Inferior parietal cortex (tissue), 1 donor: ENCODE data around the gene CTNNB1.

ENCODE experiments used
- DNase-seq: peaks from one replicate; pipeline ENCODE4 v3.0.0-alpha.2; 2016; ENCODE audit errors: extremely low spot score

The CTNNB1 gene

GRCh38 chr3:41219424-41219823, 20.1 kb downstream of the CTNNB1 start:
- no peak for DNase-seq

- DNase-seq: no peak
These were observed 21.8 kb downstream of the CTNNB1 start for GRCh38 chr3:41220906-41221677.

DNA sequence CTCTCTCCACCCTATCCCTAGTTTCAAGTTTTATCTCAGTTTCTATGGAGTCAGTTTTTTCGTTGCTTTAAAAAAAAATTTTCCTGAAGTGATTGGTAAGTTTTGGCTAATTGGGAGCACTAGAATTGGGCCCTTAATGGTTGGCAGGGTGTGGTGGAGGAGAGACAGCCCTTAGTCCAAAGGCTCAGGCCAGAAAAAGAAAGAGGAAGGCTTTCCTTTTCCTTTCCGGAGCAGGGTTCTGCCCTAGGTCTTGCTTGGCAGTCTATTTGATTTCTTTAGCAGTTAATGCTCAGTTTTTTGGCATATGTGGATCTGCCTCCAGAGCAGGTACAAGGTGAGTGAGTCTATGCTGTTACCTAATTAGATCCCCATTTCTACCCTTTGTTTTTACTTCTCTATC, 22.7 kb downstream of the CTNNB1 start:
- DNase-seq: no peak

DNA sequence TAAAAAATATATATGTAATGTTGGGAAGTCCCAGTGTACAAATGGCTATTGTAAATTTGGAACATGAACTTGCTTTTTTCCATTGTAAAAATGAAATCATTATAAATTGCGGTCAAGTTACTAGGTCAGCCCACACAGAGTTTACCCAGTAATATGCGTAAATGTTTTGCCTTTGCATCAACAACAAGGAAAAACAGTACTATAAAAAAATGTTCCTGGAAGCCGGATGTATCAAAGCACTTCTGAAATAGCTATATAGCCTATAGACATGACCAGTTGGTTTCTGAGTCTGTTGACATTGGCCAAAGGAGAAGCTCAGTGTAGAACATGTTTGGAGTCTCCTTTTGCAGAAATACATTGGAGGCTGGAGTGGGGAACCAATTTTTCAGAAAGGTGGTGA, 23.2 kb downstream of the CTNNB1 start:
- no peak for DNase-seq

DNA sequence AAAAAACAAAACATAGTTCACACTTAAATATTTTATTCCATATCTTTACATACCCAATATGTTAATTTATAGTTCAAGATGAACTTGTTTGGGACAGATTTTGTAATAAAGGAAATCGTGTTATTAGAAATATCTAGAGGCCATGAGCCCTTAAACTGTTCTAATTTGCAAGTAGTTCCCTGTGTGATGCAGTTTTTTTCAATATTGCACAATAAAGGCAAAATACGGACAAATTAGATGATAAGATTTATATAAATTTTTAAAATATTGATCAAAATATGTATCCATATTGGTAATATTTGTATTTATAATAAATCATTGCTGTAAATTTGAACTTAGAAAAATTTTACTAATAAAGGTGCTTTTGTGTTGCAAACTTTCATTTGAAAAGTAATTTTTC, 23.8 kb downstream of the CTNNB1 start:
- DNase-seq: no peak

- no peak for DNase-seq
These were observed 24.4 kb downstream of the CTNNB1 start for GRCh38 chr3:41223691-41224090.

GRCh38 chr3:41224120-41224806, 25.0 kb downstream of the CTNNB1 start:
- no peak for DNase-seq

DNA sequence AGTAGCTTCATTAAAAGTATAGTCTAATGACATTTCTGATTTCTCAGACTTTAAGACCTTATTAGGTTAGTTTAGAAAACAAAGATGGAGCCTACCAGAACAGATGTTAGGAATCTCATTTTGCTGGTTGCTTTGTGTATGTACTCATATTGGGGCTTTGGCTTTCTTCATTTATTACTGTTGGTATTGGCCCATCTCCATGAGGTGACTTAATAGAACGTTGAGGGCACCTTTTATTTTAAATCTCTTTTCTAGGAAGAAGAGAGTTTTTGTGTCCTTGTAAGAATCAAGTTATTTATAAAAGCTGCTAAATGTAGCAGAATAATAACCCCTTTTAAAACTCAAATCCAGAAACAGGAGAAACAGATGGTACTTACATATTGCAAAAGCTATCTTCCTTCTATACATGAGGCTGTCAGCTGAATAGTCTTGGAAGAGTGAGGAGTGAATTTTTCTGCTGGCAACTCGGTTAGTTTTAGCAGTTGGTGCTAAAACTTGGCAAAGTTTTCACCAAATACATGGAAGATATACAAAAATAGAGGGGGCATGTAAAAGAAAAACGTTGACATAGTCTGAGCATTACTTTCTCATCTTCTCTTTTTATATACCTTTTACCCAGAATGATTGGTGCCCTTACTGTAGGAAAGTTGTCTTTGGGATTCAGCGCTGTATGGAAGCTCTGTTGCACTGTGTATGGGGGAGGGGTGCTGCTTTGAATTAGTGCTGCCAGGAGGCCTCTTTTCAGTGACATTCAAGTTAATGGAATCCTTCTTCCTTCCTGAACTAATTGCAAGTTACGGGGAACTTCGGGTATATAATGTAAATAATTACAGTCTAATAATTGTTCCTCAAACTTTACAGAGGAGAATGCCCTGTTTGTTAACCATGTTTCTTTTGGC, 35.8 kb downstream of the CTNNB1 start:
- peak; percentile 62 for DNase-seq

DNA sequence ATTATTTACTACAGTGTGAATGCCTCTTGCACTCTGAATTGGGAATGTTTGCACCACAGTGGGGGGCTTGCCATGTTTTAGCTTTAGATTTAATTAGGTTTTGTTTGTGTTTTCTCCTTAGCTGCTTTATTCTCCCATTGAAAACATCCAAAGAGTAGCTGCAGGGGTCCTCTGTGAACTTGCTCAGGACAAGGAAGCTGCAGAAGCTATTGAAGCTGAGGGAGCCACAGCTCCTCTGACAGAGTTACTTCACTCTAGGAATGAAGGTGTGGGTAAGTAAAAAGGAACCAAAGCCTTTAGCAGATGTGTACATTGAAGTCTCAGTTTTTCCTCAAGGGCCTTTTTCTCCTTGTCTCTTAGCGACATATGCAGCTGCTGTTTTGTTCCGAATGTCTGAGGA, 36.9 kb downstream of the CTNNB1 start:
- no peak for DNase-seq

GRCh38 chr3:41237907-41238306, 38.6 kb downstream of the CTNNB1 start:
- no peak for DNase-seq

DNA sequence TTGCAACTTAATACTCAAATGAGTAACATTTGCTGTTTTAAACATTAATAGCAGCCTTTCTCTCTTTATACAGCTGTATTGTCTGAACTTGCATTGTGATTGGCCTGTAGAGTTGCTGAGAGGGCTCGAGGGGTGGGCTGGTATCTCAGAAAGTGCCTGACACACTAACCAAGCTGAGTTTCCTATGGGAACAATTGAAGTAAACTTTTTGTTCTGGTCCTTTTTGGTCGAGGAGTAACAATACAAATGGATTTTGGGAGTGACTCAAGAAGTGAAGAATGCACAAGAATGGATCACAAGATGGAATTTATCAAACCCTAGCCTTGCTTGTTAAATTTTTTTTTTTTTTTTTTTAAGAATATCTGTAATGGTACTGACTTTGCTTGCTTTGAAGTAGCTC, 40.3 kb downstream of the CTNNB1 start:
- no peak for DNase-seq

DNA sequence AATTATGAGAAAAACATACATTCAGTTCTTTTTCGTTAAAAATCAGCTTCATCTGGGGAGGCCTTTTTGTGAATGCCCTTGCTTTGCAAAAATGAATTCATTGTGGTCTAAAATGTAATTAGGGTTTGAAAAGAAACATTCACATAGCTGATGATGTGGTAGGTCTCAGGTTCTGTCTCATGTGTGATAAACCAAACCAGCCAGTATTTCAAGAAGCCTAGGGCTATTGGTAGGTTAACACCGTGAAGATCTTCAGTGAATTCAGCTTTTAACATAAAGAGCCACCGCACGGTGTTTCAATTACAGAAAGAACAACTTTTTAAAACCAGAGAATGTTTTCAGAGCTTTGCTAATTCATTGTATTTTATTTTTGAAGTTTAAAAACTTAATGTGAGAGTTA, 41.9 kb downstream of the CTNNB1 start:
- no peak for DNase-seq

DNA sequence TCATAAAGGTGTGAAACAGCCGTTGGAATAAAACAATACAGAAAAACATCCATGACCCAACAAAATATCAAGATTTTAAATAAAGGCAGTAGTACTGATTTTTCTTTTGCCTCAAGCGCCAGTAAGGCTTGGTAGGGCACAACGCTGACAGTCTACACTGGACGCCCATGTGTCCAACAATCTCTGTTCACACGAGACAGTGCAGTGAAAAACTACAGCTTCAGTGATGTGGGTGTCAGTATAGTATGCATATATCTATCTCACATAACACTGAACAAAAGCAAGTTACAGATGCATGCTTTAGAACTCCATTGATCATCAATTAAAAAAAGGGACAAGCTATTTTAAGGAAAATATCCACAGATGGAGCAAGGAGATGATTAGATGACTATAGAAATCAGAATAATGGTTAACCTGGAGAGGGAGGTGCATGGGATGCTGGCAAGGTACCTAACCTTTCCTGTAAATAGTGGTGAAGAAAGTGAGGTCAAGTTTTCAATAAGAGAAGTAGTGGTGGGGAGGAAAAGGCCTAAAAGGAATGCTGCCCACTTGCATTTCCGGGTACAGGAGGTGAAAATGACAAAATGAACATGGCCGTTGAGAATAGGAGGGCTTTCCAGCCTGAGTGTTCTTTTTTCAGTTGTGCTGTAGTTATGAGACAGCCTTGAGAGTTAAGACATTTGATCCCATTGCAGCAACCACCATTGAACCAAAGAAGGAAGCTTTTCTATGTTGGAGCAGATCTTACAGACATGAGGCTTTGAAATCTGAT, 42.7 kb downstream of the CTNNB1 start:
- DNase-seq: no peak

DNA sequence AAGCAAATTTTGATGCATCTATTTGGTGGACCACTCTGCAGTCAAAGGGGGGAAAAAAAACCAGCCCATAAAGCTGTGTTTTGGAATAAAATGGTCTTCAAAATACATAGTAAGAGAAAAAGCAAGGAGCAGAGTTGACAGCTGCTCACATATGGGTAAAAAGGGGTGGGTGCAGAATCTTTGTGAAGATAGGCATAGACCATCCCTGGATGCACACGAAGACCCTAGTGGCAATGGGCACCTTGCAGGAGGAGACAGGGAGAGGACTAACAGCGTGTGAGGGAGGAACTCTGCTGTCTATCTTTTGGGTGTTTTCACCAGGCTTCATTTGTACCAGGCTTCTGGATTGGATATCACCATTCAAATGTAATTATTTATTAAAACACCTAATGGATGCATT, 43.9 kb downstream of the CTNNB1 start:
- DNase-seq: no peak

DNA sequence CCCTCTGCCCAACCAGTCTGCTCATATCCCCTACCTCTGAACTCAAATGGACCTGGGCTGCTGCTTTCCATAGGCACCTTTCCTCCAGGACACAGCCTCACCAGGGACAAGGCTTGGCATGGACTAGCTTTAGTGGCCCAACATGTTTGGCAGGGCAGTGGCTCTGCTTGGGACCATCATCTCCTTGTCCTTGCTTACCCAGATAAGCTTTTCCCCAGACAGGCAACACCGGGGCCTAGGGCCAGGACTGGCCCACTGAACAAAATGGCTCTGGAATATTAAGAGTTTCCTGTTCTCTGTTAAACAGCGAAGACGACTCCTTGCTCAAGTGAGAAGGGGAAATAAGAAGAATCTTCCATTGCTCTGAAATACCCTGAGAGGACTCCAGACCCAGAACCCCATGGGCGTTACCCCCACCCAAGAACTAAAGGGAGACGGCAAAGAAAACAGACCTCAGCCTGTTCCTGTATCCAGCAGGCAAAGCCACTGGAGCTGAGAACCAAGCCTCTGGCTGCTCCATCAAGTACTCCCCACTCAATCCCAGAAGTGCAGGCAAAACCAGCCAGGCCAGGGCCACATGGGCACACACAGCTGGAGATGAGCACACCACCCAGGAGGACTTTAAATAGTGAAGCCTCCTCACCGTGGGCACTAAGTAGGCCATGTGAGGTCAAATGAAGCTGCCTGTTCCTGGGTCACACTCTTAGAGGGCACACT, 45.5 kb downstream of the CTNNB1 start:
- no peak for DNase-seq

DNA sequence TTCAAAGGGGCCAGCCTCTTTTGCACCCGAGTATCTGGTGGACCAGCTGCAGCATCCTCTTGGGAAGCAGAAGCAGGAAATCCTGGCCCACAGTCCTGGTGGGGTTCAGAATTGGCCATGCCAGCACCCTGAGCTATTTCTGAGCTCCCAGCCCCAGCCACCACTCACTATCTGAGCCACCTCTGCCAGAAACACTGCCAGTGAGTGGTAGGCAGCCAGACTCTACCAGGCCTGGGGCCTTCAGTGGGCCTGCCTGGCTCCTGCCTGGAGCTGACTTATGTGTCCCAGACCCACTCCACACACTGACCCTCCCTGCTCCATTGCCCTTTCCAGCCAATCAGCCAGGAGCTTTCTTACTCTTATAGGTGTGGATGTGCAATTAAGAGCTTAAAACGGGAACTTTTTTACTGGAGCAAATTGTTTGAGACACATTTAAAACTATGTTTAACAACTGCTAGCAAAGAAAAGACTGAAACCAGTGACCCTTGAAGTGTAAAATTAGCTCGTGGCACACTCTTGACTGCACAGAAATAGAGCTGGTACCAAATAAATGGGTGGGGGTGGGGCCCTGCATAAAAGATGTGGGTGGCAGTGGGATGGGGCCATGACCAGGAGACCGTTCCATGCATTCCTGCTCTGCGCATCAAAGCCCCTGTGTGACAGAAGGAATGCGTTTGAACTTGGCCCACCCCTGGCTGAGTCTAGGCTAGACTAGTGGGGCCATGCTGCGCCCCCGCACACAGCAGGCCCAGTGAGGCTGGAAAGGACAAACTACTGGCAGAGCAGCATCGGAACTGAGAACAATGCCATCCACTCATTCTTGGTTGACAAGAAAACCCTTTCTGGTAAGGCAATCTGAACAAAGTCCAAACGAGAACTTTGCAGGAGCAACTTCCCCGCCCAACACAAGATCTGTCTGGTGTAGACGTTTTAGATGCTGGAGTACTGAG, 48.0 kb downstream of the CTNNB1 start:
- no peak for DNase-seq

DNA sequence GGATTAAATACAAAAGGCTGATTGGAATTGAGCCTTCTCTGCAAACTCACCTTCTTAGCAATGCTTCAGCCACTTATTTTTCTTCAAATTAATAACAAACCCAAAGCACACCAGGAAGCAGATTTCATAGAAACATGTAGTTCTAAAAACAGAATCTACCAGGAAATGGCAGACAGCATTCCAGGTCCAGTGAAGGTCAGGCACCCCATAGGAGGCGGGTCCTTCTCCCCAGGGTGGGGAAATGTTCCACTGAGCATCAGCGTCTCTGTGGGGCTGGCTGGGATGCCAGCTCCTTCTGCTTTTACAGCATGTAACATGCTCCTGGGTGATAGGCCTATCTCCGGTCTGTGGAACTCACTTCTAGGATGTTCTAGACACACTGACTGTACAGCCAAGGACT, 49.2 kb downstream of the CTNNB1 start:
- no peak for DNase-seq

- no peak for DNase-seq
These were observed 50.0 kb downstream of the CTNNB1 start for GRCh38 chr3:41249318-41249717.

DNA sequence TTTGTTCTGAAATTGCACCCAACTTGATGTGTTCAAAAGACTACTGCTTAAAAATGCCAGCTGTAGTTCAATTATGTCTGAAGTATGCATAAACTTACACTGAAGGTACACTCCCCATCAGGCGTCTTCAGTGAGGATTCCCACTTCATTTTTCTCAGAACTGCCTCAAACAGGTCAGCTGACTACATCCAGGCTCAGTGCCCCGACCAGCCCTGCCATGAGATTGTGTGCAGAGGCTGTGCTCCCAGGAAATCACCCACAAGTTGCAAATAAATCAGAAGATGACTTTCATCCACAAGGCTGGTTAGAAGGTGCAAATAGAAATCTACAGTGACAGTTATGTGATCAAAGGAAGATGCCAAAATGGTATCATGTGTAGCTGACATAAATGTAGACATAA, 51.5 kb downstream of the CTNNB1 start:
- DNase-seq: no peak

- DNase-seq: no peak
These were observed 52.3 kb downstream of the CTNNB1 start for GRCh38 chr3:41251593-41251992.
